Sigmoid colon (tissue), 7 donors: Measurements from ENCODE around the gene DENND4A. TPM values are rescaled to one million over a fixed set of nuclear protein-coding genes. Genes with fewer than 3 reads are reported as not detected.

Experiments
- DNase-seq: peaks from one replicate; pipeline ENCODE4 v3.0.0-alpha.2; 2019
- H3K27ac ChIP-seq, 4 donors: fragments of 200-600 bp; sonication (generic); one replicate each; pipeline ENCODE4 v1.5.1; 2016 to 2019; ENCODE audit warnings: mild to moderate bottlenecking in 1 of 4
- H3K27me3 ChIP-seq, 3 donors: fragments of 200-600 bp; sonication (generic); one replicate each; pipeline ENCODE4 v1.5.1; 2019; ENCODE audit warnings: mild to moderate bottlenecking in 1 of 3
- H3K36me3 ChIP-seq, 4 donors: fragments of 200-600 bp; sonication (generic); one replicate each; pipeline ENCODE4 v1.5.1; 2016 to 2019
- H3K4me1 ChIP-seq, 4 donors: fragments of 200-600 bp; sonication (generic); one replicate each; pipeline ENCODE4 v1.5.1; 2017 to 2019
- H3K4me3 ChIP-seq, 4 donors: fragments of 200-600 bp; sonication (generic); one replicate each; pipeline ENCODE4 v1.5.1; 2017 to 2019; ENCODE audit warnings: mild to moderate bottlenecking in 2 of 4, moderate library complexity in 1 of 4
- H3K9me3 ChIP-seq, 4 donors: fragments of 200-600 bp in 3 of 4; sonication (generic) in 3 of 4; one replicate each; pipeline versions ENCODE4 v1.5.1 to v1.6.1; 2013 to 2019
- CTCF ChIP-seq, 4 experiments: fragments of 450-650 bp in 3 of 4; fragments of 200-600 bp in 1 of 4; IDR thresholded peaks; one replicate each; pipeline ENCODE4 v1.5.1; 2016 to 2019; ENCODE audit warnings: antibody characterized with exemption in 4 of 4, mild to moderate bottlenecking in 3 of 4, moderate library complexity in 2 of 4
- EP300 ChIP-seq, 4 donors: sonication (generic); formaldehyde crosslinking; IDR thresholded peaks; one replicate each; pipeline ENCODE4 v1.6.1; 2017; ENCODE audit warnings: antibody characterized with exemption in 4 of 4
- POLR2A ChIP-seq, 2 donors: fragments of 450-650 bp; IDR thresholded peaks; one replicate each; pipeline ENCODE4 v1.6.1; 2016; ENCODE audit warnings: antibody characterized with exemption in 2 of 2, mild to moderate bottlenecking in 2 of 2, moderate library complexity in 2 of 2
- POLR2AphosphoS5 ChIP-seq, 4 donors: sonication (generic); formaldehyde crosslinking; IDR thresholded peaks; one replicate each; pipeline ENCODE4 v1.6.1; 2017; ENCODE audit warnings: antibody characterized with exemption in 4 of 4
- WGBS, 2 donors: extraction: QIAGEN DNeasy Blood & Tissue Kit; methylation state at CpG; one replicate each; pipeline ENCODE4 v1.1.7; 2013; 5-methylcytosine and 5-hydroxymethylcytosine counted together
- intact Hi-C: fragments of 100-400 bp; cut with DNase I; formaldehyde crosslinking; loops from one replicate; pipeline ENCODE4 v1.15.1; 2023
- polyA plus RNA-seq, 3 donors: library from polyadenylated mRNA; stranded (reverse); fragments of 200-250 nt; gene quantifications; one replicate each; pipeline ENCODE4 v1.2.3, GENCODE V29; 2013
- total RNA-seq, 4 donors: library from RNA; depleted of rRNA; stranded (reverse); fragments of >200 nt; gene quantifications; one replicate each; pipeline ENCODE4 v1.1.0, GENCODE V29; 2016
- donor health status: healthy with polysubstance abuse.
- donor health status: Bipolar disorder and iron deficiency.
- donor health status: healthy.

The DENND4A gene
- total and polyA plus RNA-seq, 7 donors, result 2.4 to 46.1 (median 29.3) TPM

DNA sequence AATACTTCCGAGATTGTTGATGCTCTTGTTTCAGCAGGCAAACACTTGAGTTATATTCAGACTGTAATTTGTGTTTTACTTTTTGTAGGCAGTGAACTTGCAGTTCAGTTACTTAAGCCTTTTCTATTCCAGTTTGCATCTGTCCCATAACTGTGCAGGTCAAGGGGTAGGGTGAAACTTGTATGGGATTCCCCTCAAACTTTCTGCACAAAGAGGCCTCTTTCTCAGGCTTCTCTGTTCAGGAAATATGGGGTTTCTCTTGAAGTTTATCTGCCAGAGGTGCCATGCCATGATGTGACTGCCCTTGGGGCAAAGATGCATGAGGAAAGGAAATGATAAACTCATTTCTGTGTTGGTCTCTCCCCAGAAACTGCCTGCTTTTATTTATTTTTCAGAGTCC lies 103.6 kb downstream of the DENND4A start:
- H3K9me3 ChIP-seq, result no peaks in the 10 kb centered on the region
- H3K36me3 ChIP-seq, result peaks cover 8 to 47% (median 16%) of the 10 kb centered on the region in 4 donors
- H3K27me3 ChIP-seq, result no peaks in the 10 kb centered on the region
- no peak overlapping the region for H3K4me3 ChIP-seq
- DNase-seq, result no peak
- no peaks in the 10 kb centered on the region for H3K4me1 ChIP-seq
- intact Hi-C loops, result no loop called here
- 93 to 97% methylated on average over 1 of the region's 1 CpG for WGBS, 2 donors
- H3K27ac ChIP-seq, result no peak overlapping the region
- no peak for TF ChIP-seq POLR2AphosphoS5 (IDR thresholded peaks at IDR 0.05)
- no peak for TF ChIP-seq POLR2A (IDR thresholded peaks at IDR 0.05)
- TF ChIP-seq EP300 (IDR thresholded peaks at IDR 0.05), result no peak
- no peak for TF ChIP-seq CTCF (IDR thresholded peaks at IDR 0.05)

GRCh38 chr15:65682404-65682911 lies 109.6 kb downstream of the DENND4A start:
- 86 to 91% methylated on average over 2 of the region's 2 CpGs for WGBS, 2 donors
- TF ChIP-seq CTCF (IDR thresholded peaks at IDR 0.05), result no peak
- TF ChIP-seq POLR2AphosphoS5 (IDR thresholded peaks at IDR 0.05), result no peak
- Histone ChIP-seq H3K27ac (no peak overlapping the region), H3K36me3 (no peaks in the 10 kb centered on the region), H3K9me3 (no peaks in the 10 kb centered on the region), H3K4me1 (no peaks in the 10 kb centered on the region), H3K27me3 (no peaks in the 10 kb centered on the region), H3K4me3 (no peak overlapping the region)
- no peak for DNase-seq
- intact Hi-C loops, result no loop called here

DNA sequence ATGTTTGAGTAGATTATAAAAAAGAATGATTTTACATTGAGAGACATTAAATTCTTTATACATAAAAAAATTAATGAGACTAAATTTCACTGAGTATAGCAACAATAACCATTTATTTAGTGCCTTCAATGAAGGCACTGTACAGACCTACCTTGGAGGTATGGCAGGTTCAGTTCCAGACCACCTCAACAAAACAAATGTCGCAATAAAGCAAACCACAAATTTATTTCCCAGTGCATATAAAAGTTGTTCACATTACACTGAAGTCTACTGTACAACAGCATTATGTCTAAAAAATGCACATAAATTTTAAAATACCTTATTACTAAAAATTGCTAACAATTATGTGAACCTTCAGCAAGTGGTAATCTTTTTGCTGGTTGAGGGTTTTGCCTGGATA lies 111.5 kb downstream of the DENND4A start:
- no peaks in the 10 kb centered on the region for H3K4me1 ChIP-seq
- DNase-seq, result no peak
- H3K27me3 ChIP-seq, result no peaks in the 10 kb centered on the region
- 97% methylated on average over 1 of the region's 1 CpG for WGBS, 2 donors
- TF ChIP-seq CTCF (IDR thresholded peaks at IDR 0.05) (no peak), EP300 (IDR thresholded peaks at IDR 0.05) (no peak), POLR2A (IDR thresholded peaks at IDR 0.05) (no peak), POLR2AphosphoS5 (IDR thresholded peaks at IDR 0.05) (no peak)
- no peaks in the 10 kb centered on the region for H3K9me3 ChIP-seq
- no peak overlapping the region for H3K4me3 ChIP-seq
- no peak overlapping the region for H3K27ac ChIP-seq
- H3K36me3 ChIP-seq, result peaks cover 0 to 11% (median 0%) of the 10 kb centered on the region in 4 donors
- intact Hi-C loops, result no loop called here

DNA sequence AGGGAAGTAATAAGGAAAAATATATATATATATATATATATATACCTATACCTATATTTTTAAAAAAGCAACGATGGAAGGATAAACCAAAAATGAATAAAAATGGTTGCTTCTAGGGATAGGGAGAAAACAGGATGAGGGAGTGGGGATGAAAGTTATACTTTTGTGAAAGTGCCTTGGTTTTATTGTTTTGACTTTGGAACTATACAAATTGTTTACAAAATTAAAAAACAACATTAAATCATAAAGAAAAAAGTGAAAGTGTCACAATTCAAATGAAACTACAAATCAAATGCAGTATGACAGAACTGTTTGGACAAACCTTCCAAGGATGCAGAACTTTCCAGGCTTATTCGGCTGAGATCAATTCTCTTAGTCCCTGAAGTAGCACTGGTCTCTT lies 116.0 kb downstream of the DENND4A start:
- intact Hi-C loops, result no loop called here
- H3K27me3 ChIP-seq, result no peaks in the 10 kb centered on the region
- 89 to 93% methylated on average over 2 of the region's 2 CpGs for WGBS, 2 donors
- H3K27ac ChIP-seq, result no peak overlapping the region
- DNase-seq, result no peak
- H3K36me3 ChIP-seq, result peaks cover 0 to 55% (median 6%) of the 10 kb centered on the region in 4 donors
- no peak overlapping the region for H3K4me3 ChIP-seq
- H3K9me3 ChIP-seq, result no peaks in the 10 kb centered on the region
- TF ChIP-seq POLR2A (IDR thresholded peaks at IDR 0.05), result no peak
- no peak for TF ChIP-seq CTCF (IDR thresholded peaks at IDR 0.05)
- TF ChIP-seq POLR2AphosphoS5 (IDR thresholded peaks at IDR 0.05), result no peak
- TF ChIP-seq EP300 (IDR thresholded peaks at IDR 0.05), result no peak
- no peaks in the 10 kb centered on the region for H3K4me1 ChIP-seq

DNA sequence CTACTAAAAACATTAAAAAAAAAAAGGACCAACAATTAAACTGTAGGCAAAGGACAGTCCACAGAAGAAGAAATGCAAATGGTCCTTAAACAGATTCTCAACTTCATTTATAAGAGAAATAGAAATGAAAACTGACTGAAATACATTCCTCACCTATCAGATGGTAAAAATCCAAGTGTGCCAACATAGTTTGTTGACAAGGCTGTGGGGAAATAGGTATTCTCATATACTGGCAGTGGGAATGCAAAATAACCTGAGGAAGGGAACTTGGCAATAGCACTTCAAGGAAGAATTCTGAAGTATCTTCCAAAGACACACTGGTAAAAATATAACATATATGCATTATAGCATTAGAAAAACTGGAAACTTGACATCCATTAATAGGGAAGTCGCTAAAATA lies 116.5 kb downstream of the DENND4A start:
- Histone ChIP-seq H3K27me3 (no peaks in the 10 kb centered on the region), H3K9me3 (no peaks in the 10 kb centered on the region), H3K4me3 (no peak overlapping the region), H3K27ac (no peak overlapping the region), H3K36me3 (peaks cover 0 to 61% (median 8%) of the 10 kb centered on the region in 4 donors), H3K4me1 (no peaks in the 10 kb centered on the region)
- no peak for TF ChIP-seq POLR2AphosphoS5 (IDR thresholded peaks at IDR 0.05)
- no peak for TF ChIP-seq EP300 (IDR thresholded peaks at IDR 0.05)
- TF ChIP-seq POLR2A (IDR thresholded peaks at IDR 0.05), result no peak
- TF ChIP-seq CTCF (IDR thresholded peaks at IDR 0.05), result no peak
- DNase-seq, result no peak
- intact Hi-C loops, result no loop called here
- WGBS, 2 donors, result 83 to 91% methylated on average over 1 of the region's 1 CpG
